Subcutaneous adipose tissue (tissue), 4 donors: Measurements from ENCODE around the gene OPCML. TPM values are rescaled to one million over a fixed set of nuclear protein-coding genes. Genes with fewer than 3 reads are reported as not detected.

Experiments
- total RNA-seq, 4 donors: library from RNA; depleted of rRNA; stranded (reverse); fragments of >200 nt; gene quantifications; one replicate each; pipeline ENCODE4 v1.1.0, GENCODE V29; 2016
- TF ChIP-seq, protein P1 (sequence below): fragments of 450-650 bp; IDR thresholded peaks from one replicate; pipeline ENCODE4 v1.5.1; 2016; ENCODE audit warnings: low read depth, mild to moderate bottlenecking, control low read depth, antibody characterized with exemption, moderate library complexity

OPCML gene
- total RNA-seq, 4 donors from 2014 or later = under 0.01 TPM; not detected in 3

DNA sequence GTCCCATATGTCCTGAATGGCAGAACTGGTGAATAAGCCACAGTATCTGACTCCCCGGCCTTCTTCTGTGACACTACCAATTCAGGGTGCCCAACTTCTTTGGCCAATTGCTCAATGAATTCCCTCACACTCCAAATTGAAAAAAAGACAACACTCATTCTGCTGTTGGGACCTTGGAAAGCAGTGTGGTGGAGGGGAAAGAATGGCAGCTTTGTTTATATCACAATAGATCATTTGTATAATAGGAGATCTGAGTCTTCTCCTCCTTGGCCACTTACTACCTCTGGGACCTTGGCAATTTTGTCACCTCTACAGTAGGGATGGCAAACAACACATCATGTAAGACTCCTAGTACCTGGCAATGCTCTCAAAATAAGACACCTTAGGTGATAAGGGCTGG is 64.6 kb downstream of the OPCML start:
- TF ChIP-seq, protein P1, sequence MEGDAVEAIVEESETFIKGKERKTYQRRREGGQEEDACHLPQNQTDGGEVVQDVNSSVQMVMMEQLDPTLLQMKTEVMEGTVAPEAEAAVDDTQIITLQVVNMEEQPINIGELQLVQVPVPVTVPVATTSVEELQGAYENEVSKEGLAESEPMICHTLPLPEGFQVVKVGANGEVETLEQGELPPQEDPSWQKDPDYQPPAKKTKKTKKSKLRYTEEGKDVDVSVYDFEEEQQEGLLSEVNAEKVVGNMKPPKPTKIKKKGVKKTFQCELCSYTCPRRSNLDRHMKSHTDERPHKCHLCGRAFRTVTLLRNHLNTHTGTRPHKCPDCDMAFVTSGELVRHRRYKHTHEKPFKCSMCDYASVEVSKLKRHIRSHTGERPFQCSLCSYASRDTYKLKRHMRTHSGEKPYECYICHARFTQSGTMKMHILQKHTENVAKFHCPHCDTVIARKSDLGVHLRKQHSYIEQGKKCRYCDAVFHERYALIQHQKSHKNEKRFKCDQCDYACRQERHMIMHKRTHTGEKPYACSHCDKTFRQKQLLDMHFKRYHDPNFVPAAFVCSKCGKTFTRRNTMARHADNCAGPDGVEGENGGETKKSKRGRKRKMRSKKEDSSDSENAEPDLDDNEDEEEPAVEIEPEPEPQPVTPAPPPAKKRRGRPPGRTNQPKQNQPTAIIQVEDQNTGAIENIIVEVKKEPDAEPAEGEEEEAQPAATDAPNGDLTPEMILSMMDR = no peak

DNA sequence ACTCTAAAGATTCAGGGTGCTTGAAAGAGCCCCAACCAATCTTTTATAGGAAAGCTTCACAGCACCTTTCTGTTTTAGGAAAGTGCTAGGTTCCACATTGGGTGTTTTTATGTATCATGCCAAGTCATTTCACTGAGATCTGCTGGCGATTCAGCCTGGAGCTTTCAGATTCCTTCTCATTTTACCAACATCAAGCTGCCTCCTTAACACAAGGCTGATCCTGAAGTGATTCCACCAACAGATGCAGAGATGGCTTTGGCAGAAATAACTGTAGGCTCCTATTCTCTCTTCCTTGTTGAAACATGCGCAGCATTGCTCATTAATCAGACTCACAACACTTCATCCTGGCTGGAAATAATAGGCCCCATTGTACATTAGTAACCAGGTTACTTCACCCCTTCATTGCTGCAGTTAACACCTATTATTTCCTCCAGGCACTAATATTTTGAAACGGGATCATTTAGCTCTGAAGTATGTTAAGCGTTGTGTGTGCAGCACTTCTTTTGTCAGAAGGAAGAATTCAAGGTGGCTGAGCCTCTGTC is 89.0 kb downstream of the OPCML start:
- TF ChIP-seq, protein P1 = no peak

DNA sequence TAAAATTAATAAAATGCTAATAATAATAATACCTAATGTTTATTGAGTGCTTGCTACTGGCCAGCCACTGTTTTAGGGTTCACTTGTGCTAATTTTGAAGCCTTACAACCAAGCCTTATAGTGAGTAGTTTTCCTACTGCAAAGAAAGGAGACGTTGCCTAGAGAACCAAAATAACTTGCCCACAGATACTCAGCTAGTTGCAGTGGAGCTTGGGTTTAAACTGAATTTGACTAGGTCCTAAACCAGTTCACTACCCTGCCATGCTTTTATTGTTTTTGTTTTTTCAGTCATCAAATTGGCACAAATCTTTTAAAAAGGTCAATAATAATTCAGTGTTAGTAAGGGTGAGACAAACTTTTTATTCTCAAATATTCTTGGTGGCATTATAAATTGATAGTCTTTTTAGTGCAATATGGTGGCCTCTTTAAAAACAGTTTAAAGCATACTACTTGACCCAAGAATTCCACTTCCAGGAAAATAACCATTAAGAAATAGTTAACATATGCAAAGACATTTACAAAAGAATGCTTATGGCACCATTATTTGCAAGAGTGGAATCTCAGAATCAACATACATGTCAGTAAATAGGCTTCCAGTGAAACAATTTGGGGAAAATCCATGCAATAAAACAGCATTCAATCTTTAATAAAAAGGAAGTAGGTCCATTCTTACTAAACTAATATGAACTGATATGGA is 90.2 kb downstream of the OPCML start:
- TF ChIP-seq, protein P1 = no peak

DNA sequence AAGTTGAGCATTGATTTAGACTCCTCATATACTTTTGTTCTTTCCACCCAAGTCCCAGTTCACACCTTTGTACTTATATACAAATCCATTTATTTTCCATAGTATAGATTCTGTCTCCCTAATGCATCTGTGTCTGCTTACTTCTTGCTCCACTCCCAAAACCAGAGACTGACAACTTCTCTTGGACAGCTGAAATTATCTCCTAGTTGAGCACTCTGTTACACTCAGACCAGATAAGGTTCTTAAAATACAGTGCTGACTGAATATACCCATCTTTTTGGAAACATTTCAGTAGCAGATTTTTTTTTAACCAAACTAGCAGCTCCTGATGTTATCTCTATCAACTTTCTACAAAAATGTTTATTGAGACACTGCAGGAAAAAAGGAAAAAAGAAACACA is 106.3 kb downstream of the OPCML start:
- TF ChIP-seq, protein P1 = no peak

DNA sequence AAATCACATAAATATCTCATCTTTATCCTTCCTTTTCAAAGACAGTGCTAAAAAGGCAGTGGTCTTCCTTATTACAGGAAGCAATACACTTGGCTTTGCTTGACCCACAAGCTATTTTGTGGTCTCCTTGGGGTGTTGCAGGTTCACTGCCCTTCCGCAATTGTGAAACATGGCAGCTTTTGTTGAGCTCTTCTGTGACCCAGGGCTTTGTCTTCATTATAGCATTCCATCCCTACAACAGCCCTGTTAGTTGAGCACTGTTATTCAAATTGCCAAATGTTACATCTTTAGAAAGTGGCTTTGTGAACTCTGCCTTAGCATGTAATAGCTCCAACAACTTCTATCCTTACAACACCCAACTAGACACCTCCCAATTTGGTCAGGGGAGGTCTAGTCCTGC is 107.1 kb downstream of the OPCML start:
- TF ChIP-seq, protein P1 = no peak

DNA sequence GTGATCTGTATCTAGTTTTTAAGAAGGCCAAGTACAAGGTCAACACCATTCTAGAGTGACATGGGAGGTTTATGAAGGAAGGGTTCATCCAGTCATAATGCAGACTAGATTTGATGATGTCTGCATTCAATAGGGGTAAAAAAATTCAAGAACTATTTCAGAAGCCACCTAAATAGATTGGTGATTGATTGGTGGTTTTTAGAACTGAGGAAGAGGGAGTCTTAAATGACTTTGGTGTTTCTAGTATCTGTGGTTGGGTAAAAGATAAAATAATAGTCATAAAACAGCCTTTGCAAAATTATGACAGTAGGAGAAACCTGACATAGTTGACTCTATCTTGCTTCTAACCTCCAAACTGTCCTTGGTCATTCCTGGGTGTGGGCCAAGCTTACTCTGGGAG is 114.1 kb downstream of the OPCML start:
- TF ChIP-seq, protein P1 = no peak

DNA sequence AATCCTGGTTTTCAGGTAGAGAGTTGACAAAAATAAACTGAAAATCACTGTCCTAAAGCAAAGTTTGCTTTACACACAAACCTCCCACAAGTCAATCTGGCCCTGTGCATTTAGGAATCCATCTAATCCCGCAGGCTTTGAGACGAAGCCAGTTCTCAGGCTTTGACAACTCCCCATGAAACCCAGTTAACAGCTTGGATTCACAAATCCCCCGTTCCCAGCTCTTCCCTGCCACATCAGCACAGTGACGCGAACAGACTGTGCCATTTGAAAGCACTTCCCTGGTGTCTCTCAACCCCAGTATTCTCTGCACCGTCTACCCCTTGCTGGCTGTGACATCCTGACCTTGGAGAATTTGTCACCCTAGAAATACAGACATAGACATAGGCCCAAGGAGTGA is 117.8 kb downstream of the OPCML start:
- TF ChIP-seq, protein P1 = no peak
